SK-N-SH (cell line): ENCODE measurements around the gene ORC3. TPM values are rescaled to one million over a fixed set of nuclear protein-coding genes. Genes with fewer than 3 reads are reported as not detected.

Experiments used
- CTCF ChIA-PET: fragments of 300-600, 350-600 bp; formaldehyde crosslinking; extraction: SDS; loops from one replicate; lab custom pipeline; 2021; lab: Yijun Ruan, JAX
- POLR2A ChIA-PET: fragments of 350-600 bp; sonication (Branson Sonifier 250); formaldehyde crosslinking; extraction: SDS; loops from one replicate; lab custom pipeline; 2020; ENCODE audit warnings: antibody characterized with exemption, inconsistent platforms; lab: Yijun Ruan, JAX
- DNase-seq: peaks from one replicate; pipeline ENCODE4 v3.0.0; 2012
- H2AFZ ChIP-seq: fragments of 200-600 bp; sonication (generic); 2 replicates; pipeline ENCODE4 v1.8.1; 2016; ENCODE audit warnings: antibody characterized with exemption, mild to moderate bottlenecking, low read depth
- H3F3A ChIP-seq: fragments of 200-600 bp; sonication (generic); replicated peaks from 2 replicates; pipeline ENCODE3; 2016; ENCODE audit warnings: antibody characterized with exemption, mild to moderate bottlenecking; ENCODE audit not compliant: insufficient read depth
- H3K27ac ChIP-seq, 2 experiments: fragments of 200-500 bp in 1 of 2; fragments of 200-600 bp in 1 of 2; sonication (Bioruptor generic) in 1 of 2; sonication (generic), shearing (Covaris generic) in 1 of 2; 2 replicates each; pipeline versions ENCODE4 v1.5.1 to v1.6.1; 2014 to 2016; ENCODE audit warnings: low read depth in 2 of 2, inconsistent platforms in 1 of 2, low read length in 1 of 2, mild to moderate bottlenecking in 1 of 2, mixed read lengths in 1 of 2
- H3K27me3 ChIP-seq: fragments of 200-600 bp; sonication (generic), shearing (Covaris generic); 2 replicates; pipeline ENCODE4 v1.6.1; 2016; ENCODE audit warnings: mixed run types; ENCODE audit not compliant: insufficient read depth
- H3K36me3 ChIP-seq, 2 experiments: fragments of 200-500 bp in 1 of 2; fragments of 200-600 bp in 1 of 2; sonication (Bioruptor generic) in 1 of 2; sonication (generic) in 1 of 2; replicated peaks in 1 of 2; 2 replicates each; pipeline versions ENCODE3 to v1.5.1; 2014 to 2016; ENCODE audit warnings: low read length in 1 of 2, mild to moderate bottlenecking in 1 of 2; ENCODE audit not compliant: insufficient read depth in 2 of 2, control insufficient read depth in 1 of 2
- H3K4me1 ChIP-seq, 2 experiments: fragments of 200-500 bp in 1 of 2; fragments of 200-600 bp in 1 of 2; sonication (Bioruptor generic) in 1 of 2; sonication (generic), shearing (Covaris generic) in 1 of 2; 2 replicates each; pipeline versions ENCODE4 v1.5.1 to v1.6.1; 2014 to 2016; ENCODE audit warnings: low read depth in 1 of 2, low read length in 1 of 2, mixed run types in 1 of 2; ENCODE audit not compliant: insufficient read depth in 2 of 2, control insufficient read depth in 1 of 2
- H3K4me2 ChIP-seq: fragments of 200-600 bp; sonication (generic), shearing (Covaris generic); 2 replicates; pipeline ENCODE4 v1.6.1; 2017; ENCODE audit warnings: mixed run types
- H3K4me3 ChIP-seq, 2 experiments: fragments of 200-500 bp in 1 of 2; fragments of 200-600 bp in 1 of 2; sonication (Bioruptor generic) in 1 of 2; sonication (generic), shearing (Covaris generic) in 1 of 2; 2 replicates each; pipeline versions ENCODE4 v1.5.1 to v1.8.1; 2014 to 2016; ENCODE audit warnings: low read depth in 2 of 2, inconsistent platforms in 1 of 2, low read length in 1 of 2, mild to moderate bottlenecking in 1 of 2, mixed read lengths in 1 of 2, moderate library complexity in 1 of 2
- H3K79me2 ChIP-seq: fragments of 200-600 bp; sonication (generic); 2 replicates; pipeline ENCODE4 v1.8.1; 2017; ENCODE audit warnings: mild to moderate bottlenecking; ENCODE audit not compliant: insufficient read depth
- H3K9ac ChIP-seq: fragments of 200-600 bp; sonication (generic); 2 replicates; pipeline ENCODE4 v1.6.1; 2017; ENCODE audit warnings: mixed run types
- H3K9me2 ChIP-seq: fragments of 200-600 bp; sonication (generic); 2 replicates; pipeline ENCODE4 v1.6.1; 2017; ENCODE audit warnings: mixed run types
- H3K9me3 ChIP-seq: fragments of 200-600 bp; sonication (generic); 2 replicates; pipeline ENCODE4 v1.6.1; 2017; ENCODE audit warnings: mixed run types, mild to moderate bottlenecking, moderate library complexity
- H4K20me1 ChIP-seq: fragments of 200-600 bp; sonication (generic); 2 replicates; pipeline ENCODE4 v1.6.1; 2017; ENCODE audit warnings: mild to moderate bottlenecking, mixed run types; ENCODE audit not compliant: insufficient read depth
- EP300 ChIP-seq, 2 experiments: IDR thresholded peaks; 2 replicates each; pipeline versions ENCODE4 v1.4.0 to v1.6.1; 2012; ENCODE audit warnings: borderline replicate concordance in 1 of 2, low read depth in 1 of 2, low read length in 1 of 2
- EZH2phosphoT487 ChIP-seq: fragments of 200-600 bp; sonication (generic); IDR thresholded peaks from 2 replicates; pipeline ENCODE4 v1.6.1; 2017; ENCODE audit warnings: low read depth, mixed run types, mild to moderate bottlenecking, antibody characterized with exemption, moderate library complexity, borderline replicate concordance
- FOSL2 ChIP-seq: IDR thresholded peaks from 2 replicates; pipeline ENCODE4 v1.4.0; 2012; ENCODE audit warnings: low read depth, mild to moderate bottlenecking, moderate library complexity, borderline replicate concordance
- FOXM1 ChIP-seq: IDR thresholded peaks from 2 replicates; pipeline ENCODE4 v1.4.0; 2012; ENCODE audit warnings: low read depth, mild to moderate bottlenecking
- GABPA ChIP-seq: IDR thresholded peaks from 2 replicates; pipeline ENCODE4 v1.4.0; 2012; ENCODE audit warnings: low read depth, mild to moderate bottlenecking
- GATA2 ChIP-seq: sonication (generic); formaldehyde crosslinking; IDR thresholded peaks from 2 replicates; pipeline ENCODE4 v1.5.0; 2020; ENCODE audit warnings: mild to moderate bottlenecking, missing genetic modification reagents
- IRF3 ChIP-seq: fragments of 150-350 bp; IDR thresholded peaks from 2 replicates; pipeline ENCODE4 v1.6.1; 2016; ENCODE audit warnings: mild to moderate bottlenecking, low read depth, low read length
- MAX ChIP-seq: IDR thresholded peaks from 2 replicates; pipeline ENCODE4 v1.4.0; 2012; ENCODE audit warnings: low read depth
- MEF2A ChIP-seq: IDR thresholded peaks from 2 replicates; pipeline ENCODE4 v1.4.0; 2012; ENCODE audit warnings: low read depth, borderline replicate concordance
- NRF1 ChIP-seq: IDR thresholded peaks from 2 replicates; pipeline ENCODE4 v1.6.1; 2012; ENCODE audit warnings: low read depth, mild to moderate bottlenecking, low read length
- PBX3 ChIP-seq: IDR thresholded peaks from 2 replicates; pipeline ENCODE4; 2012
- RCOR1 ChIP-seq: fragments of 150-350 bp; IDR thresholded peaks from 2 replicates; pipeline ENCODE4 v1.6.1; 2017; ENCODE audit warnings: antibody characterized with exemption, low read length
- REST ChIP-seq: IDR thresholded peaks from 2 replicates; pipeline ENCODE4 v1.6.1; 2012; ENCODE audit warnings: mild to moderate bottlenecking, low read depth, low read length, moderate library complexity
- RFX5 ChIP-seq: IDR thresholded peaks from 2 replicates; pipeline ENCODE4 v1.6.1; 2012; ENCODE audit warnings: mild to moderate bottlenecking, improper control_type of control experiment, low read length
- TAF1 ChIP-seq: IDR thresholded peaks from 2 replicates; pipeline ENCODE4 v1.6.1; 2012; ENCODE audit warnings: low read depth, mild to moderate bottlenecking, low read length, moderate library complexity, borderline replicate concordance
- TCF12 ChIP-seq: IDR thresholded peaks from 2 replicates; pipeline ENCODE4 v1.4.0; 2012
- TEAD4 ChIP-seq: IDR thresholded peaks from 2 replicates; pipeline ENCODE4 v1.4.0; 2012; ENCODE audit warnings: mild to moderate bottlenecking, borderline replicate concordance; ENCODE audit not compliant: insufficient read depth
- USF2 ChIP-seq: fragments of 150-350 bp; IDR thresholded peaks from 2 replicates; pipeline ENCODE4 v1.6.1; 2017; ENCODE audit warnings: antibody characterized with exemption, low read length, low read depth, borderline replicate concordance
- WGBS: methylation state at CpG from one replicate; pipeline ENCODE4 v1.1.6; 2017; ENCODE audit warnings: low lambda C conversion rate; 5-methylcytosine and 5-hydroxymethylcytosine counted together
- polyA plus RNA-seq, 3 experiments: library from polyadenylated mRNA; depleted of rRNA; stranded (reverse); fragments of >200 nt; gene quantifications; 2 replicates each; pipeline ENCODE4 v1.2.3, GENCODE V29; 2012

The ORC3 gene
- polyA plus RNA-seq, 1 of the 3 experiments (the other 2 are of a cell fraction): 13.3 TPM

- no peak overlapping the region for H3K27ac ChIP-seq
- ChIA-PET POLR2A (no interaction called here), CTCF (interaction anchor here (0.7 to 1.2 kb wide), 2 partner anchors 9 to 17 kb away, joined by 3 to 4 read pairs; no protein-coding TSS in a partner anchor)
- H3K4me1 ChIP-seq: no peaks in the 10 kb centered on the region
- 88% methylated on average over 2 of the region's 2 CpGs for WGBS
- no peaks in the 10 kb centered on the region for H3K27me3 ChIP-seq
- no peak for DNase-seq
- no peak overlapping the region for H2AFZ ChIP-seq
- H3F3A ChIP-seq: peaks cover 23% of the 10 kb centered on the region
- no peaks in the 10 kb centered on the region for H3K9me3 ChIP-seq
- TF ChIP-seq FOXM1: no peak
- no peak for TF ChIP-seq USF2
- TF ChIP-seq RCOR1: no peak
- TF ChIP-seq EZH2phosphoT487: no peak
- TF ChIP-seq IRF3: no peak
- TF ChIP-seq MEF2A: no peak
- TF ChIP-seq FOSL2: no peak
- TF ChIP-seq TCF12: no peak
- TF ChIP-seq NRF1: no peak
- no peak overlapping the region for H3K9ac ChIP-seq
- H3K4me3 ChIP-seq: no peak overlapping the region
- H3K9me2 ChIP-seq: no peaks in the 10 kb centered on the region
- H3K36me3 ChIP-seq: peaks cover 50 to 55% of the 10 kb centered on the region in 2 experiments
- H3K79me2 ChIP-seq: peaks cover 24% of the 10 kb centered on the region; the same call in 1 of the 2 replicates
- 0 out of 2 replicates have a peak, but pooled peaks cover 7% of the 10 kb centered on the region for H4K20me1 ChIP-seq
- H3K4me2 ChIP-seq: no peak overlapping the region
Observed at GRCh38 chr6:87672641-87673040, 82.7 kb downstream of the ORC3 start.

GRCh38 chr6:87673237-87673636, 83.3 kb downstream of the ORC3 start:
- Histone ChIP-seq H3K9ac (no peak overlapping the region), H3K27me3 (no peaks in the 10 kb centered on the region), H2AFZ (no peak overlapping the region), H3F3A (peaks cover 20% of the 10 kb centered on the region), H3K9me2 (no peaks in the 10 kb centered on the region), H3K79me2 (peaks cover 30% of the 10 kb centered on the region; the same call in 1 of the 2 replicates), H3K9me3 (no peaks in the 10 kb centered on the region), H3K36me3 (peaks cover 49 to 57% of the 10 kb centered on the region in 2 experiments), H3K4me3 (no peak overlapping the region), H3K27ac (no peak overlapping the region), H3K4me1 (no peaks in the 10 kb centered on the region), H4K20me1 (0 out of 2 replicates have a peak, but pooled peaks cover 9% of the 10 kb centered on the region), H3K4me2 (no peak overlapping the region)
- TF ChIP-seq GABPA (no peak), REST (no peak), EP300 (IDR thresholded peaks at IDR 0.05; ENCODE audit: borderline replicate concordance in 1 of 2, low read depth in 1 of 2, low read length in 1 of 2) (no peak), TAF1 (no peak), TEAD4 (no peak), MAX (no peak), MEF2A (no peak), PBX3 (no peak), RFX5 (no peak), IRF3 (no peak), GATA2 (CRISPR knock-in tag) (no peak)
- ChIA-PET CTCF (interaction anchor here (0.7 to 1.2 kb wide), 2 partner anchors 10 to 17 kb away, joined by 3 to 4 read pairs; no protein-coding TSS in a partner anchor), POLR2A (no interaction called here)
- WGBS: 85% methylated on average over 5 of the region's 5 CpGs
- no peak for DNase-seq
